ENCODE results near the gene TMEM44.

The TMEM44 gene, protein sequence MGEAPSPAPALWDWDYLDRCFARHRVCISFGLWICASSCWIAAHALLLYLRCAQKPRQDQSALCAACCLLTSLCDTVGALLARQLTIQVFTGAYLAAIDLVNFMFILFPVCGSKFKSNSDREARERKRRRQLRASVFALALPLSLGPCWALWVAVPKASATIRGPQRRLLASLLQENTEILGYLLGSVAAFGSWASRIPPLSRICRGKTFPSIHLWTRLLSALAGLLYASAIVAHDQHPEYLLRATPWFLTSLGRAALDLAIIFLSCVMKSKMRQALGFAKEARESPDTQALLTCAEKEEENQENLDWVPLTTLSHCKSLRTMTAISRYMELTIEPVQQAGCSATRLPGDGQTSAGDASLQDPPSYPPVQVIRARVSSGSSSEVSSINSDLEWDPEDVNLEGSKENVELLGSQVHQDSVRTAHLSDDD

DNA sequence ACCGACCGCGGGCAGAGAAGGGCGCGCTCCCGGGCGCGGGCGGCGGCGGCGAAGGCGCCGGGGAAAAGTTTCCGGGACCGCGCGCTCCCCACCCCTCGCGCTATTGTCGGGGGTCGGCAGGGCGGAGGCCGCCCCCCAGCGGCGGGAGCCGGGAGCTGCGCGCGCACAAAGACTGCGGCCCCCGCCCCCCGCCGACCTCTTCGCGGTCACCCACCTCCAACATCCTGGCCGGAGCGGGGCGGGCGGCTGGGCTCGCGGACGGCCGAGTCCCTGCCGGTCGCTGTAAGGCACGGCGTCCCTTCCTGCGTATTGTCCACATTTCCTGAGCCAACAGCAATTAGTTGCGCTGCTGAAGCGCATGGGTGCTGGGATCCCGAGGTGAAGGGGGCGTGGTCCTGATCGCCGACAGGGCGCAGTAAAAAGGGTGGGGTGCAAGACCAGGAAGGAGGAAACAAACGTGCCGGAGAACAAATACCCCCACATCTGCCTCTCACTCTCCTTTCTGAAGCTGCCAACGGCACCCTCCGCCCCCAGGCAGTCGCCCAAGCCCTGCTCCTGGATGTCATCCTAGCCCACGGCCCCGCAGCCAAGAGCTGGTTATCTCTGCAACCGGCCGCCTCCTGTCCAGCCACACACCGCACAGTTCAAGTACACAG, at the start of gene TMEM44:
TMEM44 (minus strand) TSS at position 71 of the 656 bp plus-strand sequence. CDS start 204 bp downstream, outside the sequence.
- H3F3A ChIP-seq (ENCODE audit: low read depth) = no peaks in the 10 kb centered on the region; the same call in 1 of the 2 replicates
- H3K4me3 ChIP-seq (ENCODE audit: low read length, poor library complexity, severe bottlenecking) = peak within 1 kb of the TSS; percentile 95
- TF ChIP-seq, protein P1, sequence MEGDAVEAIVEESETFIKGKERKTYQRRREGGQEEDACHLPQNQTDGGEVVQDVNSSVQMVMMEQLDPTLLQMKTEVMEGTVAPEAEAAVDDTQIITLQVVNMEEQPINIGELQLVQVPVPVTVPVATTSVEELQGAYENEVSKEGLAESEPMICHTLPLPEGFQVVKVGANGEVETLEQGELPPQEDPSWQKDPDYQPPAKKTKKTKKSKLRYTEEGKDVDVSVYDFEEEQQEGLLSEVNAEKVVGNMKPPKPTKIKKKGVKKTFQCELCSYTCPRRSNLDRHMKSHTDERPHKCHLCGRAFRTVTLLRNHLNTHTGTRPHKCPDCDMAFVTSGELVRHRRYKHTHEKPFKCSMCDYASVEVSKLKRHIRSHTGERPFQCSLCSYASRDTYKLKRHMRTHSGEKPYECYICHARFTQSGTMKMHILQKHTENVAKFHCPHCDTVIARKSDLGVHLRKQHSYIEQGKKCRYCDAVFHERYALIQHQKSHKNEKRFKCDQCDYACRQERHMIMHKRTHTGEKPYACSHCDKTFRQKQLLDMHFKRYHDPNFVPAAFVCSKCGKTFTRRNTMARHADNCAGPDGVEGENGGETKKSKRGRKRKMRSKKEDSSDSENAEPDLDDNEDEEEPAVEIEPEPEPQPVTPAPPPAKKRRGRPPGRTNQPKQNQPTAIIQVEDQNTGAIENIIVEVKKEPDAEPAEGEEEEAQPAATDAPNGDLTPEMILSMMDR (conservative IDR thresholded peaks at IDR 0.05; ENCODE audit: low read length) = peak; percentile 65
- TF ChIP-seq EZH2phosphoT487 (IDR thresholded peaks at IDR 0.05; ENCODE audit: borderline replicate concordance) = no peak
- no peaks in the 10 kb centered on the region for H3K27me3 ChIP-seq (ENCODE audit: insufficient read depth, low read length, poor library complexity, severe bottlenecking)
- H3K9me2 ChIP-seq (replicated peaks; ENCODE audit: low read depth, low read length) = no peaks in the 10 kb centered on the region
- peak within 1 kb of the TSS; percentile 100 for H2AFZ ChIP-seq (ENCODE audit: low read length)
- H3K36me3 ChIP-seq (ENCODE audit: insufficient read depth, low read length) = 0 out of 2 replicates have a peak, but pooled peaks cover 3% of the 10 kb centered on the region
- H3K9ac ChIP-seq (ENCODE audit: low read depth, low read length, poor library complexity, severe bottlenecking) = peak within 1 kb of the TSS; percentile 91
- H3K79me2 ChIP-seq (ENCODE audit: insufficient read depth, low read length) = peaks cover 14% of the 10 kb centered on the region
- H4K20me1 ChIP-seq (ENCODE audit: insufficient read depth, low read length, poor library complexity, severe bottlenecking) = no peaks in the 10 kb centered on the region
- H3K9me3 ChIP-seq (ENCODE audit: insufficient read depth, low read depth, low read length) = peaks cover 3% of the 10 kb centered on the region; the same call in 1 of the 2 replicates
- peaks cover 5% of the 10 kb centered on the region for H3K4me1 ChIP-seq (ENCODE audit: insufficient read depth, low read length, poor library complexity, severe bottlenecking)
- peak within 1 kb of the TSS; percentile 82 for H3K4me2 ChIP-seq (ENCODE audit: low read depth, low read length, poor library complexity, severe bottlenecking)

DNA sequence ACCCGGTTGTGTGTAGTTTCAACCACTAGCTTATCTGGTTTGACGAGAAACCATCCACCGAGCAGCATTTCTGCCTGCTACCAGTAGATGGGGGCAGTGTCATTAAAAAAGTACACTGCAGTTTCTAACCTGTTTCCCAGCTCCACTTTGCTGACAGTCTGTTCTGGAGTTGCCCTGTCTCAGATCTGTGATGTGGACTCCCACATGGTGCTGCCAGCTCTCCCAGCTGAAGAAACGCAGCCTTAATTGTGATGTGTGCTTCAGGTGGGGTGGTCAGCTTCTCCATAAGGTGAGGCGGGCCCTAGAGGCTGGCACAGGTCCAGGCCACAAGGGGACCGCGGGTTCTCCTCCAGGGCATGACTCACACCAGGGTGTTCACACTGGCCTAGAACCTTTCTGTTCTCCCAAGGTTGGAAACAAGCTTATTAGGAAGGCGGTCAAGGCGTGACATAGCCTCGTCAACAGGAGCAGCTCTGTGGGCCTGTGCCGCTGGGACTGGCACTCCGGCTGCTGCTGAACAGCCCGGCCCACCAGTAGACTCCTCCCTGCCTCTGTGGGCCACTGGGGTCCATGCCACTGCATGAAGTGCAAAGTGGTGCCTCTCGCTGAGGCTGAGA, 49.6 kb upstream of the TMEM44 start:
- no peaks in the 10 kb centered on the region for H3K27me3 ChIP-seq (ENCODE audit: insufficient read depth, low read length, poor library complexity, severe bottlenecking)
- H3K79me2 ChIP-seq (ENCODE audit: insufficient read depth, low read length) = no peaks in the 10 kb centered on the region
- no peaks in the 10 kb centered on the region for H3K9me2 ChIP-seq (replicated peaks; ENCODE audit: low read depth, low read length)
- no peaks in the 10 kb centered on the region for H3K36me3 ChIP-seq (ENCODE audit: insufficient read depth, low read length)
- H3K9me3 ChIP-seq (ENCODE audit: insufficient read depth, low read depth, low read length) = no peaks in the 10 kb centered on the region
- no peaks in the 10 kb centered on the region for H3F3A ChIP-seq (ENCODE audit: low read depth)
- H3K4me3 ChIP-seq (ENCODE audit: low read length, poor library complexity, severe bottlenecking) = no peak overlapping the region
- H3K9ac ChIP-seq (ENCODE audit: low read depth, low read length, poor library complexity, severe bottlenecking) = peak overlapping the region; percentile 42
- H2AFZ ChIP-seq (ENCODE audit: low read length) = peak overlapping the region; percentile 83
- TF ChIP-seq EZH2phosphoT487 (IDR thresholded peaks at IDR 0.05; ENCODE audit: borderline replicate concordance) = no peak
- TF ChIP-seq, protein P1 (conservative IDR thresholded peaks at IDR 0.05; ENCODE audit: low read length) = peak; percentile 98
- H3K4me2 ChIP-seq (ENCODE audit: low read depth, low read length, poor library complexity, severe bottlenecking) = peak overlapping the region; percentile 61
- peaks cover 16% of the 10 kb centered on the region for H3K4me1 ChIP-seq (ENCODE audit: insufficient read depth, low read length, poor library complexity, severe bottlenecking)
- no peaks in the 10 kb centered on the region for H4K20me1 ChIP-seq (ENCODE audit: insufficient read depth, low read length, poor library complexity, severe bottlenecking)

DNA sequence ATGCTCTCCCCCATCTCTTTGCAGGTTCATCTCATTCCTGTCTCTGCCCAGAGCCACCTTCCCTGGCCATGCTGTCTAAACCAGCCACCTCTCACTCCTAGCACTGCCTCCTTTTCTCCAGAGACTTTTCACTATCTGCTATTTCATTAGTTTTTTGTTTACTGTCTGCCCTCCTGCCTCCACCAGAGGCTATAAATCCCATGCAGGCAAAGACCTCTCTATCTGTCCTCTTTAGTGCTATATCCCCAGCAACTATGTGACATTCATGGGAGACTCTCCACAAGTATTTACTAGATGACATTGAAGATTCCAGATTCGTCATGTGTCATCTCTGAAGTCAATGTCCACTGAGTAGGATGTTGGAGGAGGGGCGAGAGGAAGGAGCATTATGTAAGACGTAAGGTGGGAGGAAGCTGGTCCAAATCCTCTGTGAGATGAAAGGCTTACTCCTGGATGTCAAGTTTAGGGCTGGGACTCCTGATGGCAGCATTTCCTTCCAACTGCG, 49.0 kb upstream of the TMEM44 start:
- no peaks in the 10 kb centered on the region for H3K79me2 ChIP-seq (ENCODE audit: insufficient read depth, low read length)
- no peaks in the 10 kb centered on the region for H3K9me2 ChIP-seq (replicated peaks; ENCODE audit: low read depth, low read length)
- peaks cover 16% of the 10 kb centered on the region for H3K4me1 ChIP-seq (ENCODE audit: insufficient read depth, low read length, poor library complexity, severe bottlenecking)
- H4K20me1 ChIP-seq (ENCODE audit: insufficient read depth, low read length, poor library complexity, severe bottlenecking) = no peaks in the 10 kb centered on the region
- H2AFZ ChIP-seq (ENCODE audit: low read length) = peak overlapping the region; percentile 83
- peak overlapping the region; percentile 61 for H3K4me2 ChIP-seq (ENCODE audit: low read depth, low read length, poor library complexity, severe bottlenecking)
- peak overlapping the region; percentile 42 for H3K9ac ChIP-seq (ENCODE audit: low read depth, low read length, poor library complexity, severe bottlenecking)
- no peaks in the 10 kb centered on the region for H3F3A ChIP-seq (ENCODE audit: low read depth)
- no peak overlapping the region for H3K4me3 ChIP-seq (ENCODE audit: low read length, poor library complexity, severe bottlenecking)
- TF ChIP-seq EZH2phosphoT487 (IDR thresholded peaks at IDR 0.05; ENCODE audit: borderline replicate concordance) = no peak
- TF ChIP-seq, protein P1 (conservative IDR thresholded peaks at IDR 0.05; ENCODE audit: low read length) = no peak
- H3K36me3 ChIP-seq (ENCODE audit: insufficient read depth, low read length) = no peaks in the 10 kb centered on the region
- H3K27me3 ChIP-seq (ENCODE audit: insufficient read depth, low read length, poor library complexity, severe bottlenecking) = no peaks in the 10 kb centered on the region
- H3K9me3 ChIP-seq (ENCODE audit: insufficient read depth, low read depth, low read length) = no peaks in the 10 kb centered on the region

Data from Loucy (cell line).